HG02763 (cell line): Measurements from ENCODE around the gene NEU4.
"Not testable (repeated sequence)": the region's sequence is repeated elsewhere in the genome, so short reads cannot be mapped to it uniquely, and the experiment has no call there.

Source experiments
- ATAC-seq: cut with Tn5 transposase; IDR thresholded peaks from one replicate; pipeline ENCODE4 v1.9.1; 2021; ENCODE audit warnings: mild to moderate bottlenecking, moderate library complexity; ENCODE audit not compliant: unreplicated experiment

The NEU4 gene, protein sequence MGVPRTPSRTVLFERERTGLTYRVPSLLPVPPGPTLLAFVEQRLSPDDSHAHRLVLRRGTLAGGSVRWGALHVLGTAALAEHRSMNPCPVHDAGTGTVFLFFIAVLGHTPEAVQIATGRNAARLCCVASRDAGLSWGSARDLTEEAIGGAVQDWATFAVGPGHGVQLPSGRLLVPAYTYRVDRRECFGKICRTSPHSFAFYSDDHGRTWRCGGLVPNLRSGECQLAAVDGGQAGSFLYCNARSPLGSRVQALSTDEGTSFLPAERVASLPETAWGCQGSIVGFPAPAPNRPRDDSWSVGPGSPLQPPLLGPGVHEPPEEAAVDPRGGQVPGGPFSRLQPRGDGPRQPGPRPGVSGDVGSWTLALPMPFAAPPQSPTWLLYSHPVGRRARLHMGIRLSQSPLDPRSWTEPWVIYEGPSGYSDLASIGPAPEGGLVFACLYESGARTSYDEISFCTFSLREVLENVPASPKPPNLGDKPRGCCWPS

DNA sequence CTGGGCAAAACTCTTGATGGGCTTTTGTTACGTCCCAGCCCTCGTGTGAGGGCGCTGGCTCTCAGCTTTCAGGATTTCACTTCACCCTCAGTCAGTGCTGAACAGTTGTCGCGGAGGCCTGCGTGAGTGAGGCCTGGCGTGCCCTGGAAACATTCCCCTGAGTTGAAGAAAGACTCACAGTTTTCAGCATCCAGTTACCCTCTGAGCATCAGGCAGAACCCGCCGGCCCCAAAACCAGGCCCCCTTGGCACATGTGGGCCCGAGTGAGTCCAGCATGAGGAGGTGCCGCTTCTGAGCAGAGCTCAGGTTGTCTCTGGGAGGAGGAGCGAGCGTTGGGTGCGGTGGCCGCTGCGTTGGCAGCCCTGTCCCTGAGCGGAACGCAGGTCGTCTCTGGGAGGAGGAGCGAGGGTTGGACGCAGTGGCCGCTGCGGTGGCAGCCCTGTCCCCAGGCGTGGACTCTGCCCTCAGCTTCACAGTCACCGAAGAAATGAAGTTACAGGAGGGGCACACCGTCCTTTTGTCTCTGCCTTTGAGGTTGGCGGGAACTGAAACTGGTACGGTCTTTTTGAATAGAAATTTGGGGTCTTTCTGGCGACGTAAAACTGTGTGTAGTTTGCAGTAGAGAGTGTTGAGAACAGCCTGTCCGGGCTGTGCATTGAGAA, at the start of gene NEU4:
NEU4 (plus strand) TSS at position 473 of the 662 bp plus-strand sequence. CDS start 5,292 bp downstream, outside the sequence.
- ATAC-seq: no peak

DNA sequence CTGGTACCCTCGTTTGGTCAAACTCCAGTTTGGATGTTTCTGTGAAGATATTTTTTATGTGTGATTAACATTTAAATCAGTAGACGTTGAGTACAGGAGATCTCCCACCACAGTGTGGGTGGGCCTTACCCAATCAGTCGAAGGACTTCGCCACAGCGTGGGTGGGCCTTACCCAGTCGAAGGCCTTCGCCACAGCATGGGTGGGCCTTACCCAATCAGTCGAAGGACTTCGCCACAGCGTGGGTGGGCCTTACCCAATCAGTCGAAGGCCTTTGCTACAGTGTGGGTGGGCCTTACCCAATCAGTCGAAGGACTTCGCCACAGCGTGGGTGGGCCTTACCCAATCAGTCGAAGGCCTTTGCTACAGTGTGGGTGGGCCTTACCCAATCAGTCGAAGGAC, 49.1 kb upstream of the NEU4 start:
- ATAC-seq: not testable (repeated sequence)

DNA sequence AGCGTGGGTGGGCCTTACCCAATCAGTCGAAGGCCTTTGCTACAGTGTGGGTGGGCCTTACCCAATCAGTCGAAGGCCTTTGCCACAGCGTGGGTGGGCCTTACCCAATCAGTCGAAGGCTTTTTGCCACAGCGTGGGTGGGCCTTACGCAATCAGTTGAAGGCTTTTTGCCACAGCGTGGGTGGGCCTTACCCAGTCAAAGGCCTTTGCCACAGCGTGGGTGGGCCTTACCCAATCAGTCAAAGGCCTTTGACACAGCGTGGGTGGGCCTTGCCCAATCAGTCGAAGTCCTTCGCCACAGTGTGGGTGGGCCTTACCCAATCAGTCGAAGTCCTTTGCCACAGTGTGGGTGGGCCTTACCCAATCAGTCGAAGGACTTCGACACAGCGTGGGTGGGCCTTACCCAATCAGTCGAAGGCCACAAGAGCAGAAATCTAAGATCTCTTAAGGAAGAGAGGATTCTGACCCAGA, 48.7 kb upstream of the NEU4 start:
- no peak for ATAC-seq

DNA sequence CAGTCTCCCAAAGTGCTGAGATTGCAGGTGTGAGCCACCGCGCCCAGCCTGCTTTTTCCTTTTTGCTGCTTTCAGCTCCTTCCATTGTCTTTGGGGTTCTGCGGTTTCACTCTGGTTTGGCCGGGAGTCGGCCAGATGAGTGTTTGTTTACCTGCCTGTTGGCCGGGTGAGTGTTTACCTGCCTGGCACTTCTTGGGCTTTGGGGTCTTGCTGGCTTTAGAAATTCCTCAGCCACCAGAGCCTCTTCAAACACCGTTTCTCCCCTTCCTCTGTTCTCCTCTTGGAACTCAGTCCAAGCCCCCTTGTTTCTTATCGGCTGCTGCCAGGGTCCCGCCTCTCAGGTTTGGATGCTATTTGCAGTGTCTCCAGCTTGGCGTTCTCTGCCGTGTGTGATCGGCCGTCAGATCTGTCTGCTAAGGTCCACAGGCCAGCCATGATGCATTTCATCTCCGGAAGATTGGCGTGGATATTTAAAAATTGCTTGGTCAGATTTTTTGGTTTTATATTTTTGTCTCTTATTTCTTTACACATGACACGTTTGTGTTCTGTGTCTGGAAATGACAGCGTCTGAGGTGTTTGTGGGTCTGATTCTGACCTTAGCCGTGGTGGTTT, 46.6 kb upstream of the NEU4 start:
- ATAC-seq: no peak

DNA sequence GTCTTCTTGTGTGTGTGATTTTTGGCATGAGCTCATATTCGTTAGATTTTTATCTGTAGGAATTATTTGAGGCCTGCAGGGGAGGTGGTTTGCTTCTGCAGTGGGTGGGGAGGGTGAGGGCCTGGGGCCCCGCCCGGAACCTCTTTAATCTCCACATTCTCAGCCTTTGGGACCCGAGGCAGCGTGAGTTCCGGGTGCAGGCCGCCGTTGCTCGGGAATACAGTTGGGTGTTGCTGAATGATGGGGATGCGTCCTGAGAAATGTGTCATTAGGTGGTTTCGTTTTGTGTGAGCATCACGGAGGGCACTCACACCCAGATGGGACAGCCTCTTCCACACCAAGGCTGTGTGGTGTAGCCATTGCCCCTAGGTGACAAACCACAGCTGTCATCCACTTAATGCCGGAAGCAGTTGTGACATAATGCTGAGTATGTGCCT, 46.0 kb upstream of the NEU4 start:
- no peak for ATAC-seq

DNA sequence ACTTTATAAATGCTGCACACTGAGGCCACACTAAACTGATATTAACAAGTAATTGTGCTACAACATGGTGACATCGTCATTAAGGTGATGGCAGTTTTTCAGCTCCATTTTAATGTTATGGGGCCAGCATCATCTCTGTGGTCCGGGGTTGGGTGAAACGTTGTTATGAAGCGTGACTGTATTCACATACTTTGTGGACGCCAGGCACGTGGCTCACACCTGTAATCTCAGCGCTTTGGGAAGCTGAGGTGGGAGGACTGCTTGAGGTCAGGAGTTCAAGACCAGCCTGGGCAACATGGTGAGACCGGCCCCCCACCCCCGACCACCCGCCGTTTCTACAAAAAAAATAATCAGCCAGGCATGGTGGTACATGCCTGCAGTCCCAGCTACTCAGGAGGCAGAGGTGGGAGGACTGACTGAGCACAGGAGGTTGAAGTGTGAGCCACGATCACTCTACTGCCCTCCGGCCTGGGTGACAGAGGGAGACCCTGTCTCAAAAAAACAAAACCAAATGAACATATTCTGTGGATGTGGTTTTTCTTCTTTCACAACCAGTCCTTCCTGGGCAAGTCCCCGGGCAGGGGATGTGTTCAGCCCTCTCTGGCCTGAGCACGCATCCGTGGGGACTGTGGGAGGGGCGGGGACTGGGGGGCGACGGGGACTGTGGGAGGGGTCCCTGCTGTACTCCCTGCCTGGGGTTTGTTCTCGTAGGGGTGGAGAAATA, 45.3 kb upstream of the NEU4 start:
- no peak for ATAC-seq

DNA sequence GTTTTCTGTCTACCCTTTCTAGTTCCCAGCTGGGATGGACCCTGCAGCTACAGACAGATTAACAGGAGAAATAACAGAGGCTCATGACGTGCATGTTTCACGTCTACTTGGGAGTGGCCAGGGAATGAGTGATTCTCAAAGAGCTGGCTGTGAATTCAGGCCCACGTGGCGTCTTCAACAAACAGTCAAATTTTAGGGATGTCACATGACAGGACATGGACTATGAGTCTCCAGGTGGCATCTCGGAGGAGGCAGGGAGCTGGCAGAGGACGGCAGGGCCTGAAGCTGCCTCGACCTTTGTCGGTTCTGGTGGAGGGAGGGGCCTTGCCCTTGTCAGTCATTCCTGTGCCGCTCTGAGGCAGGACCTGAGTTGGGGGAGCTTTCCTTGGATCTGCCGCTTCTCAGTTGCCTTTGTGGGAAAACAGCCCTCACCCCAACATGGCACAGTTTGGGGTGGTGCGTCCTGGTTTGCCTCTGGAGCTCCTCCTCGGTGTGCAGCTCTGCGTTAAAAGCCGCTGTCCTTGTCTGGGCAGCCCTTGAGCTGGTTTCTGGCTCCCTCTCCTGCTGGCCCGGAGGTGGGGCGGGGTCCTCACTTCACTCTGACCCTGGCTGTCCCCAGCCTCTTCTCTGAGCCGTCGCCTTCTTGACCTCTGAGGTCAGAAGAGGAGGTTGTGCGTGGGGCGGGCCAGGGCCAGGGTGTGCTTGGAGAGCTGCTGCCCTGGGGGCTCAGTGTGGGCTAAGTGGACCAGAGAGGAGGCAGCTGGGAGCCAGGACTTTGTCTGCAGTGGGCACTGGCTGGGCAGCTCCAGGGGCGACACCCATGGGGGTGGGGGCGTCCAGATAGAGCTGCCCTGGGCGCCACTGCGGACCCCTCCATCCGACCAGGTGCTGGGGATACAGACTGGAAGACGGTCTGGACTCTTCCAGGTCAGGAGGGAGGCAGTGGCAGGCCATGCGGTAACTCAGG, 44.4 kb upstream of the NEU4 start:
- ATAC-seq: no peak

DNA sequence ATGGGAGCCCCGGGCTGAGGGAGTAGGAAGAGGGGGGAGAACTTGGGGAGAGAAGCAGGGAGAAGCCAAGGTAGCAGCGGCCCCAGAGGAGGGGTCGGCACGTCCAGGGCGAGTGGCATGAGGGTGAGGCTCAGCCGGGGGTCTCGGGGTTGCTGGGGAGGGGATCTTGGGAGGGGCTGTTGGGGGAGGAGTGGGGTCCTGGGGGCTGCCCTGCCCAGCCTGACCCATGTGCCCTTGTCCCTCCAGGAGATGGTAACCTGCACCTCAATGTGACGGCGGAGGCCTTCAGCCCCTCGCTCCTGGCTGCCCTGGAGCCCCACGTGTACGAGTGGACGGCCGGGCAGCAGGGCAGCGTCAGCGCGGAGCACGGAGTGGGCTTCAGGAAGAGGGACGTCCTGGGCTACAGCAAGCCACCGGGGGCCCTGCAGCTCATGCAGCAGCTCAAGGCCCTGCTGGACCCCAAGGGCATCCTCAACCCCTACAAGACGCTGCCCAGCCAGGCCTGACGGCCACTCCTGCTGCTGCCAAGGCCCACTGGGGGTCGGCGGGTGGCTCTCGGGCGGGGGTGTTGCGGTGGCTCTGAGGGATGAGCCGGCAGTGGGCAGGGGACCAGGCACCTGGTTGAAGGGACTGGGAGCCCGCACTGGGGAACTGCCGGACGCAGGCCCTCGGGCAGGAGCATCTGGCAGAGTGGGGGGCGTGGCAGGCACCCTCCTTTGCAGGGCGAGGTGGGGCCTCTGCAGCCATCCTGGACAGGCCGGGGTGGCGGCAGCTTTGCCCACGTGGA, 41.3 kb upstream of the NEU4 start:
- no peak for ATAC-seq

DNA sequence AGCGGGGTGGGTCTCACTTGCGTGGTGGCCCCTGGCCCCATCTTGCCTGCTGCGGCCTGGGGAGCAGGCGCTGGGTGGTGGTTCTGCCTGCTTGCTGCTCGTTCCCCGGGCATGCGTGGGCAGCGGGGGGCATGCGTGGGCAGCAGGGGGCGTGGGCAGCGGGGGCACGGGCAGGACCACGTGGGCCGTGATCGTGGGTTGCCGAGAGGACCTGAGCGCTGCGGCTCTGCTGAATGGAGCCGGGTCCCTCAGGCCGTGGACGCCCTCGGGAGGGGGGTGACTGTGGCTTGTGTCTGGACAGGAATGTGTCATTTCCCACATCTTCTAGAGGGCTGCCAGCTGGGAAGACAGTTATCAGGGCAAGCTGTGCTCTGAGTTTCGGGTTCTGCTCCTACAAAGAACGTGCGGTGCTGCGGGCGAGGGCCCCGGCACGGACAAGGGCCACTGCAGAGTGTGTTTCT, 40.7 kb upstream of the NEU4 start:
- no peak for ATAC-seq

DNA sequence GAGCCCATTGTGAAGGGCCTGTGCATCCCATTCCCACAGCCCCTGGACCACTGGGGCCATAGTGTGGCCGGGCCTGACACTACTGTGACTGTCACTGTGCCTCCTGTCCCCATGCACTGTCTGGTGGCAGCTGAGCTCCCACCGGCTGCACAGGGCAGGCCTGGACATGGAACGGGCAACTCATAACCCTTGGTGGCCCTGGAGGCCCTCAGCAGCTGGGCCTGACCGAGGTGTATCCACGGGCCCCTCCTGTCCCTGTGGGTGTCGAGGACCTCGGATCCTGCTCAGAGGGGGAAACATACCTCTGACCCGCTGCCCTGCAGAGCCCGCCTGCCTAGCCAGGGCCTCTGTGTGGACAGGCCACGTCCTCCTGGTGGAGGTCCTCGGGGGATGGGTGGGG, 40.1 kb upstream of the NEU4 start:
- ATAC-seq: no peak

DNA sequence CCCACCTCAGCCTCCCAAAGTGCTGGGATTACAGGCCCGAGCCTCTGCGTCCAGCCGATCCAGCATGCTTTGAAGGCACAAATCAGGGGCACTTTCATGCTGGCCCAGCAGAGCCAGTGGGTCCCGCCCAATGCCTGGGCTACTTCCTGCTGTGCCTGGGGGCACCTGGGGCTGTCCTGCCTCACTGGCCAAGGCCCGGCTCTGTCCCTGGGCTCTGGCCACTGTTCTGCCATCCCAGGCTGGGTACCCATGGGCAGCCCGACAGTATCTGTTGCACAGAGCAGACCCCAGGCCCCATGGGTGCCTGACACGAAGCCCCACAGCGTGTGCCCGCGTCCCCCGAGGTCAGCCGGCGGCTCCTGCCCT, 39.2 kb upstream of the NEU4 start:
- ATAC-seq: no peak

DNA sequence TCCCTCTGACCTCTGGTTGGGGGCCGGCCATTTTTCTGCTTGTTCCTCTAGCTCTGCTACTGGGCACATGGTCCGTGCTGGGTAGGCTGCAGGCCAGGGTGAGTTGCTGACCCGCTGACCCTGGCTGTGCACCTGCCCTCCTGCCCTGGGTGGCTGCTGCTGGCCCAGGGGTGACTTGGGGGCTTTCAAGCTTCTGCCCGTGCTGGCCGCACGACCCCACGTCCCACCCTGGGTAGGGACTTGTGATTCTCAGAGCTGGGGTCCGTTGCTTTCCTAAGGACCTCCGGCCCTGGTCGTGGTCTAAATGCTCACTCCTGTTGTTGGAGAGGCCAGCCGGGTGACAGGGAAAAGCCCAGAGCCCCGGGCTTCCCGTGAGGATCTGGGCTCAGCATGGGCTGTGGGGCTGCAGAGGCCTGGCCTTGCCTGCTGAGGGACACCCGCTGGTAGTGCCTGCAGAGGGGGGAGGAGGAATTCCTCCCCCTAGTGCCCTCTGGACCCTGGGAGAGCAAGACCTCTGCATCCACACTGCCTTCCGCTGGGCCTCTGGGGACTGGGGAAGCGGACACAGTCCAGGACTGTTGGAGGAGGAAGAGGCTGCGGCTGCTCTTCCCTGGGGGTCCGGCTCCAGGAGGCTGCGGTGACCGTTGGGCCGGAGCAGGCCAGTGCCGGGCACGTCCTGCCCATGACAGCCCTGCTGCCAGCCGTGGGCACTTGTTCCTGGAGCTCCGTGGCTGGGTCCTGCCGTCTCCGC, 38.6 kb upstream of the NEU4 start:
- no peak for ATAC-seq

DNA sequence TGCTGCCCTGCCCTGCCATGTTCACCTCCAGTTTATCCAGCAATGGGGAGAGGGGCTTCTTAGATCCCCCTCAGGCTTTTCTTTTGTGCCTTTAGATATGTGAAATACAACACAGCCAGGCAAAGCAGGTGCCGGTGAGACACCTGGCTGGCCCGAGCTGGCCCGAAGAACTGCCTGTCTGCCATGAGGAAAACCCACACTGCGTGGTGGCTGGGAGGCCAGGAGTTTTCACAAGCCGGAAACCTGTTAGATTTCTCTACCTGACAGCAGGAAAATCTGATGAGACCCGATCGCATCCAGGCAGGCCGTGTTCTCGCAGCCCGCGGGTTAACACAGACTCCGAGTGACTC, 38.1 kb upstream of the NEU4 start:
- no peak for ATAC-seq

DNA sequence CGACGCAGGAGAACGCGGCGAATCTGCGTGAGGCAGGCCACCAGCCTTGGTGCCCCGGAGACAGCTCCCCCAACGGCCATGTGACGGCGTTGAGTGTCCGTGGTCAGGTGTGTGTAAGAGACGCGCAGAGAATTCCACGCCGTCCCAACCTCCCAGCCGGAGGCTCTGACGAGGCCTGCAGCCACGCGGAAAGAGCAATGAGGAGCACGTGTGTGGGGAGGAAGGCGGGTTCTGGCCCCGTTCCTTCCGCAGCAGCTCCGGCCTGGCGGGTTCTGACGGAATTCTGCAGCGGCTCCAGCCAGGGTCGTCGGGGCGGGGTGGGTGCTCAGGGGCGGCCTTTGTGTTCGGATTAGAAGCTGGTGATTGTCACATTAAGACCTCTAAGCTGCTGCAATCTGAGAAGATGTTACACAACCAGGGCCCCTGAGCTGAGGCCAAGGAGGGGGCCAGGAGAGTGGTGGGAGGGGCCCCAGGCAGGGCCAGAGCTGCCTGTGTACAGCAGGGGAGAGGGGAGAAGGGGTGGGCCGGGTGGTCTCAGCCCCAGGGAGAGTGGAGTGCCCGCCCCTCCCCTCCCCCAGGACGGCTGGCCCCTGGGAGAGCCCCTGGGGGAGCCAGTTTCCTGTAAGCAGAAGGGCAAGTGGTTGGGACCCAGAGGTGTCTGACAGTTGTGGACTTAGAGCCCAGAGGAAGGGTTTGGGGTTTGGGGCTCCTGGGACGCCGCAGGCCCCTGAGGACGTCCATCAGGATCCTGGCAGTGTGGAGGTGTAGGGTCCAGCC, 37.5 kb upstream of the NEU4 start:
- ATAC-seq: no peak

DNA sequence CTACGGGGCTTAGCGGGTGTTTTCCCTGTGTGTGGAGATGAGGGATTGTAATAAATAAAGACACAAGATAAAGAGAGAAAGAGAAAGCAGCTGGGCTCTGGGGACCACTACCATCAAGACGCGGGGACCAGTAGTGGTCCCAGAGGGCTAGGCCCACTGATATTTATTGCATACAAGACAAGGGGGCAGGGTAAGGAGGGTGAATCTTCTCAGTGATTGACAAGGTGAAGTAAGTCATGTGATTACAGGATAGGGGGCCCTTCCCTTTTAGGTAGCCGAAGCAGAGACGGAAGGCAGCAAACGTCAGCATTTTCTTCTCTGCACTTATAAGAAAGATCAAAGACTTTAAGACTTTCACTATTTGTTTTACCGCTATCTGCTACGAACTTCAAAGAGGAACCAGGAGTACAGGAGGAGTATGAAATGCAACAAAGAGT, 36.9 kb upstream of the NEU4 start:
- no peak for ATAC-seq

DNA sequence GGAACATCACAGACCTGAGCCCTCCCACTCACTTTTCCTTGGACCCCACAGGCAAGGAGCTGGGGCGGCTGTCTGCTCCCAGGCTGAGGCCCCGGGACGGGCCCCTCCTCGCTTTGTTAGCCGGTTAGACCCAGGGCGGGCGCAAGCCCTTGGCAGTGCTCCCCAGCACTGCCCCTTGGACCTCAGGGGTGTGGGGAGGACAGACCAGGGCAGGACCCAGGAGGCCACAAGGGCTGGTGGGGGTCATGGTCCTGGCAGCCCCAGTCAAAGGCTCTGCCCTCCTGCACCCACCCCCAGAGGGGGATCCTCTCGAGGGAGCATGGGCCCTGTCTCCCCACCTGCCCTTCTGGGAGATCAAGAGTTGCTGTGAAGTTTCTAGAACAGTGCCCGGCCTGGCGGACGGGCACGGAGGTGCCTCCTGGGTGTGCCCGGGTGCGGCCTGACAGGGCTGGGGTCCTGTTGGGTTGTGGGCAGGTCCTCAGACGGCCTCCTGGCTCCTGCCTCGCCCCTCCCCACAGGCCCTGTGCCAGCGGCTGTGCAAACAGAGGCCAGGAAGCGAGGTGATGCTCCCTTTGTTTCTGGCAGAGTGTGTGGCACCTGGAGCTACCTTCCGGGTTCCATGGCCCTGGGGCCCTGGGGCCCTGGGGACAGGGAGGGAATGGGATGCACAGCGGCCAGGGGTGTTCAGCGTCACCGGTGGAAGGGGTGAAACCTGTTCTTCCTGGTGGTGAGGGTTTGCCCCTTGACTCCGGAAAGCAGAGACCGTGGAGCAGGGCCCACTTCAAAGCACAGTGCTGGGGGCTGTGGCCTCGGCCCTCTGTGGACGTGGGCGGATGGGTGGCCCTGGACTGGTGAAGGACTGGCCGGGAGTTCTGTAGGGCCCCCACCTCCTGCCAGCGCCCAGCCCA, 35.2 kb upstream of the NEU4 start:
- ATAC-seq: no peak
